Measurements from ENCODE around the gene UHRF1.

Gene UHRF1

DNA sequence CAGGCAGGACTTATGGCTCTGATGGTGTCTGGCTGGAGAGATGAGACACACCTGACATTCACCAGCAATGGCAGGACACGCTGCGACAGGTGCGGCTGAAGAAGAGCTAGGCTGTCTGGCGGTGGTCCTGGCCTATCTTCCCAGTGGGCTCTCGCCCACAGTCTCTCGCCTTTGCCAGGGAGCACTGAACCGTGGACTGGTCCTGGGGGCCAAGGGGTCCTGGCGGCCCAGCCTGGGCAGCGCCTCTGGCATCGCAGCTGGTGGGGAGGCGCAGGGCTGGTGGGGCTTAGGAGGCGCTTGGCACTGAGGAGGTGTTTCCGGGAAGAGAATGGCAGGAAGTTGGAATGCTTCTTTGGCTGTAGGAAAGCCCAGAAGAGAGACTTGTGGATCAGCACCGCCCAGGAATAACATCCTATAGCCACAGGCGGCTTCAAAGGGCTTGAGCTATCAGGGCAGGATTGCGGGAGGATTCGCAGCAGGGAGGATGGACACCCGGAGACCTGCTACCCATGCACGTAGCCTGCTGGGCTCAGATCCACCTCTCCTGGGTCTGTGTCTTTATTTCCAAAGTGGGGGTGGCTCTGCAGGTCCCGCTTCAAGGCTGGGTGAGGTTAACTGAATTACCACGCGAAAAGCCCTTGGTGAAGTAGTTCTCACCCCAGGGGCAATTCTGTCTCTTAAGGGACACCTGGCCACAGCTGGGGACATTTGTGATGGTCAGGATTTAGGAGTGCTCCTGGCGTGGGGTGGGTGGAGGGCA lies 74.2 kb downstream of the UHRF1 start:
- no peak overlapping the region for H3K4me3 ChIP-seq (ENCODE audit: low read length)
- DNase-seq (ENCODE audit: low read depth), result no peak
- TF ChIP-seq, protein P1, sequence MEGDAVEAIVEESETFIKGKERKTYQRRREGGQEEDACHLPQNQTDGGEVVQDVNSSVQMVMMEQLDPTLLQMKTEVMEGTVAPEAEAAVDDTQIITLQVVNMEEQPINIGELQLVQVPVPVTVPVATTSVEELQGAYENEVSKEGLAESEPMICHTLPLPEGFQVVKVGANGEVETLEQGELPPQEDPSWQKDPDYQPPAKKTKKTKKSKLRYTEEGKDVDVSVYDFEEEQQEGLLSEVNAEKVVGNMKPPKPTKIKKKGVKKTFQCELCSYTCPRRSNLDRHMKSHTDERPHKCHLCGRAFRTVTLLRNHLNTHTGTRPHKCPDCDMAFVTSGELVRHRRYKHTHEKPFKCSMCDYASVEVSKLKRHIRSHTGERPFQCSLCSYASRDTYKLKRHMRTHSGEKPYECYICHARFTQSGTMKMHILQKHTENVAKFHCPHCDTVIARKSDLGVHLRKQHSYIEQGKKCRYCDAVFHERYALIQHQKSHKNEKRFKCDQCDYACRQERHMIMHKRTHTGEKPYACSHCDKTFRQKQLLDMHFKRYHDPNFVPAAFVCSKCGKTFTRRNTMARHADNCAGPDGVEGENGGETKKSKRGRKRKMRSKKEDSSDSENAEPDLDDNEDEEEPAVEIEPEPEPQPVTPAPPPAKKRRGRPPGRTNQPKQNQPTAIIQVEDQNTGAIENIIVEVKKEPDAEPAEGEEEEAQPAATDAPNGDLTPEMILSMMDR (IDR thresholded peaks at IDR 0.05; ENCODE audit: insufficient read depth, low read depth, low read length, missing control alignments), result no peak

DNA sequence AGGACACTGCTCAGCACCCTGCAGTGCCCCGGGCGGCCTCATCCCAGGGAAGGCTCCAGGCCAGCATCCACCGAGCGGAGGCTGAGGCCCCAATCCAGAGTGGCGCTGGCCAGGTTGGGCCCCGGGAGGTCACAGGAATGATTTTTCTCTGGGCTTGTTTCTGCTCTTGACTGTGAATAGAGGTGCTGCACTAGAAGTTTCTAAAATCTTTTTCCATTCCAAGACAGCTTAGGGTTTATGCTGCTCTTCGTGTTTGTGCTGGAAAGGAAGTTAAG lies 74.7 kb downstream of the UHRF1 start:
- H3K4me3 ChIP-seq (ENCODE audit: low read length), result no peak overlapping the region
- TF ChIP-seq, protein P1 (IDR thresholded peaks at IDR 0.05; ENCODE audit: insufficient read depth, low read depth, low read length, missing control alignments), result no peak
- DNase-seq (ENCODE audit: low read depth), result no peak

DNA sequence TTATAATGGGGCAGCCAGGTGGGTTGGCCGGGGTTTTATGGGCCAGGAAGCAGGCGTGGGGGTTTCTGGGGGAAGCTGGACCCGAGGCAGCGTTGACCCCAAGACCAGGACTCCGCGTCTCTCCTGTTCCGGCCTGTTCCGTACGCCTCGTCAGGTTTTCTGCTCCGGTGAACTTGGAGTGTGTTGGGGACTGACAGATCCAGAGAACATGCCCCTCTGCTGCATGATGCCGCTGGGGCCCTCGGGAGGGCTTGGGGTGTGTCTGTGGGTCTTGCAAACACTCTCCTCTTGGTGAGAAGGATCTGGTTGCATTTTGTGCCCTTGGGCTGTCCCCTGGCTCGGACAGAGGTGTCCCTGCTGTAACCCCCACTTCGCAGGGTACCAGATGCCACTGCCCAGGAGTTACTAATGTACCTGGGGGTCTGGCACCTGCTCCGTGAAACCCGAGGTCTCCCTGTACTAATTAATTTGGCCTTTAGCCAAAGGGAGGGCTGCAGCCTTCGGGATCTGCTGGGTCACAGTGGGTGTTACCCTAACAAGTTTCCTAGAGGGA lies 75.2 kb downstream of the UHRF1 start:
- H3K4me3 ChIP-seq (ENCODE audit: low read length), result no peak overlapping the region
- TF ChIP-seq, protein P1 (IDR thresholded peaks at IDR 0.05; ENCODE audit: insufficient read depth, low read depth, low read length, missing control alignments), result no peak
- no peak for DNase-seq (ENCODE audit: low read depth)

DNA sequence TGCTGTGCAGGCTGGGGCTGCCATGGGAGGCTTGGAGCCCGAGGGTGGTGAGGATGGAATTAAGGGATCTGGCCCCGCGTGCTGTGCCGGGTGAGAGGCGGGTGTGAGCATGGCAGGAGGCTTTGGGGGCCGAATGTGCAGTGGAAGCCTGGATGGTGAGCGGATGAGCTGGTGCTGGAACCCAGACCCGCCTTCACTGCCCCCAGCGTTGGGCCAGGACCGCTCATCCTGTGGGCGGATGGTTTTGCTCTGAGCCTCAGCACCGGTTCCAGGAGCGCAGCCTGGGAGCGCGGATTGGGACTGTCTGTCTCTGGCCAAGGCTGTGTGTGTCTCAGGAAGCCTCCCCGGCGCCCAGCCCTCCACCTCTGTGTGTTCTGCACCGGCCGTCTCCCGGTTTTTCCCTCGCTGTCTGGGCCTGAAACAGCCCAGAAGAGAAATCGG lies 76.3 kb downstream of the UHRF1 start:
- H3K4me3 ChIP-seq (ENCODE audit: low read length), result no peak overlapping the region
- no peak for DNase-seq (ENCODE audit: low read depth)
- TF ChIP-seq, protein P1 (IDR thresholded peaks at IDR 0.05; ENCODE audit: insufficient read depth, low read depth, low read length, missing control alignments), result no peak

DNA sequence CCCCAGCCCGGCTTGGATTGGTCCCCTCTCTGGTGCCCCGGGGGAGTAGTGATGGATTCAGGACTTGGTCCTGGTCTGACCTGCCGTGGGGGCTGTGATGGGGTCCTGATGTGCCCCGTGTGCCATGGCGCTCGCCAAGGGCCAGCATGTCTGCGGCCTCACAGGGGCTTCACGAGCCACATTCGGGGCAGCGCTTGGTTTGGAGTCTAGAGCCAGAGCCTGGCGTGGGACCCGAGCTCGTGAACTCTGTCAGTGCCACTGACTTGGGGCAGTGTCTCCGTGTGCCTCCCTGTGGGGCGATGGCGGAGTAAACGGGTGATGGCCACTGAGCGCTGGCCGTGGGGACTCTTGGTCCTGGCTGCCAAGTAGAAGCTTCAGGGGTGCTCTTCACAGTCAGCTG lies 76.8 kb downstream of the UHRF1 start:
- no peak for DNase-seq (ENCODE audit: low read depth)
- no peak overlapping the region for H3K4me3 ChIP-seq (ENCODE audit: low read length)
- TF ChIP-seq, protein P1 (IDR thresholded peaks at IDR 0.05; ENCODE audit: insufficient read depth, low read depth, low read length, missing control alignments), result no peak

DNA sequence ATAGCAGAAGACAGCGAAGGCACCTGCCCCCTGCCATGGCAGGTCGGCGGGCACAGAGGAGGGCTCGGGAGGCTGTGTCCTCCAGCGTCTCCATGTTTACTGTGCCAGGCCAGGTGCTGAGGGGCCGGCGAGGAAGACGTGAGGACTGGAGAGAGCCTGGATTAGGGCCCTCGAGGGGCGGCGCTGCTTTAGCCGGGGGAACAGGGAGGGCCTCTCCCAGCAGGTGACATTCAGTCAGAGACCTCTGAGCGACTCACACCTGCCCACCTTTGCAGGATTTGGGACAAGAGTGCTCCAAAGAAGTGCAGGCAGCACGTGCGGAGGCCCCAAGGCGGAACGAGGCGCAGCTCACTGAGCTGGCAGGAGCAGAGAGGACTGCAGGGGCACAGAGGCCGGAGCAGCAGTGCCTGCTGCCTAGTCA lies 77.2 kb downstream of the UHRF1 start:
- H3K4me3 ChIP-seq (ENCODE audit: low read length), result no peak overlapping the region
- no peak for DNase-seq (ENCODE audit: low read depth)

More for the DNA sequence above, 77.2 kb downstream of the UHRF1 start:
- TF ChIP-seq, protein P1 (IDR thresholded peaks at IDR 0.05; ENCODE audit: insufficient read depth, low read depth, low read length, missing control alignments), result no peak

All from epithelial cell of esophagus (primary cell).